ENCODE results near the gene P2RX3. TPM values are rescaled to one million over a fixed set of nuclear protein-coding genes. Genes with fewer than 3 reads are reported as not detected.

Gene P2RX3
- total and polyA plus RNA-seq, 2 experiments from 2014 or later = 0.15 to 0.35 TPM

- TF ChIP-seq REST (IDR thresholded peaks at IDR 0.05; ENCODE audit: unreplicated experiment) (no peak), CTCF (conservative IDR thresholded peaks at IDR 0.05; ENCODE audit: low read depth in 2 of 2) (no peak)
Observed at GRCh38 chr11:57406337-57406904, 68.3 kb downstream of the P2RX3 start (continued).

DNA sequence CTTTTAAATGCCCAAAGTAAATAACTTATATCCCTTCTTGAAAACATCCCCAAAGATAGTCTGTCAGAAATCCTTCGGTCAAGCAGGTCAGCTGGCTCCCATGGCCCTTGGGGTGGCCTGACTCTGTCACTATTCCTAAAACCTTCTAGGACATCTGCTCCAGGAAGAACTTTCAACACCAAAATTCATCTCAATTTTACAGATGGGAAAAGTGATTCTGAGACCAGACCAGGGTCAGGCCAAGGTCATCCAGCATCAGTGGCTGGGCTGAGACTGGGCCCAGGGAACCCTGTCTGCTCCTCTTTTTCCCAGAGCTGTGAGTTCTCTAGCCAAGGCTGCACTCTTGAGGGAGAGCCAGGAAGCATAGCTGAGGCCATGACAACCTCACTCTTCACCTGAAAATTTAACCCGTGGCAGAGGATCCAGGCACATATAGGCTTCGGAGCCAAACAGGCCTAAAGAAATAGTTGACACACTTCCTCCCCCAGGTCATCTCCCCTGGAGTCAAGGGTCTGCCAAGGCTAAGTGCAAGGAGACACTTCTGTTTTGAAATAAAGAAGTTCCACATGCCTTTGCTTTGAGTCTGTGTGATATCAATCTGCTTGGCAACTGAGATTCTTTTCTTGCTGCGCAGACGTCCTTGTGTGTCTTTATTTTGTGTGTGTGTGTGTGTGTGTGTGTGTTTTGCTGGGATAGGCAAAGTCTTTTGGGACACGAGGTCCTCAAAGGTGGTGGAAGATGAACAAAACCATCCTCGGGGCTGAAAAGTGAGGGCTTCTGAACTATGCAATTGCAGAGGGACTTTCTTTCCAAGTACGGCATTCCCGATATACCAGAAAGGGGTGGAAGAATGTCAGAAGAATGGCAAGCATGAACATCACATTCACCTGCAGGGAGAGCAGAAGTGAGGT lies 69.1 kb downstream of the P2RX3 start:
- Mint-ChIP-seq H3K4me3 (no peak overlapping the region), H3K4me1 (no peaks in the 10 kb centered on the region), H3K9me3 (no peaks in the 10 kb centered on the region), H3K27ac (no peak overlapping the region; the same call in 1 of the 2 replicates), H3K36me3 (ENCODE audit: low read depth) (peaks cover 42% of the 10 kb centered on the region), H3K27me3 (ENCODE audit: insufficient read depth, low read depth, poor library complexity) (peaks cover 8% of the 10 kb centered on the region)
- DNase-seq (ENCODE audit: low spot score) = no peak
- no peak overlapping the region for H3K27ac ChIP-seq (ENCODE audit: low read depth)
- H3K27me3 ChIP-seq (ENCODE audit: insufficient read depth) = no peaks in the 10 kb centered on the region
- no peaks in the 10 kb centered on the region for H3K79me2 ChIP-seq (replicated peaks; ENCODE audit: insufficient read depth)
- H3K36me3 ChIP-seq (ENCODE audit: insufficient read depth) = peaks cover 17% of the 10 kb centered on the region
- no peaks in the 10 kb centered on the region for H3K4me1 ChIP-seq (ENCODE audit: insufficient read depth)
- H2AFZ ChIP-seq = no peak overlapping the region
- H3K4me3 ChIP-seq = no peak overlapping the region
- H4K20me1 ChIP-seq (replicated peaks; ENCODE audit: insufficient read depth) = peaks cover 4% of the 10 kb centered on the region
- no peak for ATAC-seq
- H3F3A ChIP-seq (replicated peaks; ENCODE audit: low read depth) = no peaks in the 10 kb centered on the region
- no peak overlapping the region for H3K4me2 ChIP-seq
- no peaks in the 10 kb centered on the region for H3K9me2 ChIP-seq (ENCODE audit: insufficient read depth)
- TF ChIP-seq CREB1 (CRISPR knock-in tag; IDR thresholded peaks at IDR 0.05; ENCODE audit: low read depth) (no peak), ZNF114 (CRISPR knock-in tag; IDR thresholded peaks at IDR 0.05) (no peak), ZNF462 (CRISPR knock-in tag; IDR thresholded peaks at IDR 0.05) (no peak), EZH2 (IDR thresholded peaks at IDR 0.05; ENCODE audit: low read depth, unreplicated experiment) (no peak), POLR2AphosphoS5 (IDR thresholded peaks at IDR 0.05; ENCODE audit: low read depth) (no peak), REST (IDR thresholded peaks at IDR 0.05; ENCODE audit: unreplicated experiment) (no peak)
